Measurements from ENCODE around the gene DEDD.
A peak's percentile ranks its signal among the peaks of the same experiment; 100 is the strongest.

DEDD gene

DNA sequence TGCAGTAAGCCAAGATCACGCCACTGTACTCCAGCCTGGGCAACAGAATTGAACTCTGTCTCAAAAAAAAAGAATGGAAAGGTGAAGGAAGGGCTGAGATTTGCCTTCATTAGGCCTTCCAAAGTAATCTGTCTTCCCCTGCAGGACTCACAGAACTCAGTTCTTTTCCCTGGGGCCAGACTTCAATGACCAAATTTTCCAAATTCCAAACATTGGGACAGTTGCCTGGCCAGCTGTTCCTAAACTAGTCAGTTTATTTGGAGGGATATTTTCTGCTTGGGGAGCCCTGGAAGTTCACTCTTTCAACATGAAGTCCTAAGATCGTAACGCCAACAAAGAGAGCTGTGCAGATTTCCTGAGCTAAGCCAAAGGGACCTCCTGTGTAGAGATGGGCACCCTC lies 5.4 kb upstream of the DEDD start:
- no peak overlapping the region for H3K9ac ChIP-seq (ENCODE audit: low read depth, low read length)
- H3K9me3 ChIP-seq (ENCODE audit: control insufficient read depth, insufficient read depth, low read length), result no peaks in the 10 kb centered on the region
- H3K36me3 ChIP-seq (ENCODE audit: control insufficient read depth, insufficient read depth, low read length), result no peaks in the 10 kb centered on the region
- no peak overlapping the region for H3K4me3 ChIP-seq (ENCODE audit: low read depth, low read length)
- no peaks in the 10 kb centered on the region for H3K27me3 ChIP-seq (ENCODE audit: control insufficient read depth, insufficient read depth, low read length)
- no peaks in the 10 kb centered on the region for H3K4me1 ChIP-seq (ENCODE audit: control insufficient read depth, insufficient read depth, low read length)

DNA sequence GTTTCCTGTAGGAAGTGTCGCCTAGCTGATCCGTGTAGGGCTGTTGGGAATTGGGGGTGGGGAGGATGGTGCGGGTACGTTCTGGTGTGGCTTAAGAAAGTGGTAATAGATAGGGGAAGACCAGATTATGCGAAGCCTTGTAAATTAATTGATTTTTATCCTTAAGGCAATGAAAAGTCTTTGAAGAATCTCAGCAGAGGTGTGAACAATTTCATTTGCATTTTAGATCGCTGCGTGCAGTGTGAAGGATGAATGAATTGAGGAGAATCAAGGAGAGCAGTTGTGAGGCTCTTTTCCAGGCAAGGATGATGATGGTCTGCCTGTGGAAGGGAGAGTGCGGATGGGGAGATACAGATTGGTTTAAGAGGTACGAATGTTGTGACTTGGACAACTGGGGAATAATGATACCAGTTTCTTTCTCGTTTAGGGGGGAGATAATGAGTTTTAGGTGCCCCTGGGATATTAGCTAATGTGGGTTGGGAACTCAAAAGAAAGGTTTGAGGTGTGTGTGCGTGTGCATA lies 813 bp upstream of the DEDD start:
- Histone ChIP-seq H3K9ac (ENCODE audit: low read depth, low read length) (peak overlapping the region; percentile 91), H3K4me1 (ENCODE audit: control insufficient read depth, insufficient read depth, low read length) (peaks cover 6% of the 10 kb centered on the region), H3K9me3 (ENCODE audit: control insufficient read depth, insufficient read depth, low read length) (no peaks in the 10 kb centered on the region), H3K27me3 (ENCODE audit: control insufficient read depth, insufficient read depth, low read length) (no peaks in the 10 kb centered on the region), H3K36me3 (ENCODE audit: control insufficient read depth, insufficient read depth, low read length) (no peaks in the 10 kb centered on the region), H3K4me3 (ENCODE audit: low read depth, low read length) (peak overlapping the region; percentile 72)

DNA sequence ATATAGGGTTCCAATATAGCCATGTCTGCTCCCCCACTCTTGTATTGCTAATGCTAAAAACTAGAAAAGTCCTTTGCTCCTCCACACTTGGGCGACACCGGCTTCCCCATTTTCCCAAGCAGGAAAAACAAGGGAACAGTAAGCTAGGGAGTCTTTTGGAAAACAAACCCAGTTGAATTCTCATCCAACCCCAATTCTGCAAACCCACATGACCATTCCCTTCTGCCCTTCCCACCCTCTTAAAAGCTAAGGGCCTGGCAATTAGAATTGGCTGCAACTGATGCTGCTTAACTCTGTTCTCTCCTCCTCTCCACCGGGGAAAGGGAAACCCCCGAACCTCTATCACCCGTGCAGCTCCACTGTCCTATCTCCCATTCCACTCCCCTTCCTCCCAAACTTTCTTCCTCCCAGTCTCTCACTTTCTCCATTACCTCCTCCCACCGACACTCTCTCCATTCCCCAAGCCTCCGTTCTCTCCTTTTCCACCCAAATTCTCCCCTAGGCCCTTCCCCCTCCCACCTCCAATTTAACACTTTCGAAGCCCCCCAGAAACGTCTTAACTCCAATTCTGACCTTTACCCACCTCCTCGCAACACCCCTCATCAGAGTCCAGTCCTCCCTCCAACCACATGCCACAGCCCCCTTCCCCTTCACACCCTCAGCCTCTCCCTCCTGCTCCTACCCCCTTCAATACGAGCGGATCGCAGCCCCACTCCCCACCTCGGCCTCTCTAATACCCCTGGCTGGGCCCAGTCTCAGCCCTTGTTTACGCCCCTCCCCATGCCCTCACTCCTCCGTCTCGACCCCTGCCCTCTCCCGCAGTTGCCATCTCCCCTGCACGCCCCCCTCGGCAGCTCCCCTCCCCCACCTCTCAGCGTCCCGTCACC lies 701 bp downstream of the DEDD start:
- Histone ChIP-seq H3K27me3 (ENCODE audit: control insufficient read depth, insufficient read depth, low read length) (no peaks in the 10 kb centered on the region), H3K9ac (ENCODE audit: low read depth, low read length) (peak overlapping the region; percentile 67), H3K4me1 (ENCODE audit: control insufficient read depth, insufficient read depth, low read length) (peaks cover 6% of the 10 kb centered on the region), H3K4me3 (ENCODE audit: low read depth, low read length) (peak overlapping the region; percentile 72), H3K36me3 (ENCODE audit: control insufficient read depth, insufficient read depth, low read length) (no peaks in the 10 kb centered on the region), H3K9me3 (ENCODE audit: control insufficient read depth, insufficient read depth, low read length) (no peaks in the 10 kb centered on the region)

DNA sequence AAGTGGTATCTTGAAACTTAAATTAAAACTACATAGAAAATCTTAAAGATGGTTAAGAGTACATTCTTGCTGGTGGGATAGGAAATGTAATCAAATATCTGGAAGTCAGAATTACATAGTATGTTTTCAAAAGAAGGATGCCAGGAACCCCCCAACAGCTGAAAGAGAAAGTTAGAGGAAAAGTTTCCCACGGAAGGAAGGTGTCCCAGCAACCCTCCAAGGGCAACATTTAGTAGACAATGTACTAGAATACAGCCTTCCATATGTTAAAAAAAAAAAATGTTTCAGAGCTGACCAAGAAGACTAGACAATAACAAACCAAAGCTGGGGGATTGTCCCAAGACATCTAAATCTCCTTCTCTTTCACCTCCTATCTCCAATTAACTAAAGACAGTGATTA lies 2.2 kb downstream of the DEDD start:
- Histone ChIP-seq H3K4me3 (ENCODE audit: low read depth, low read length) (peak overlapping the region; percentile 72), H3K9ac (ENCODE audit: low read depth, low read length) (no peak overlapping the region), H3K36me3 (ENCODE audit: control insufficient read depth, insufficient read depth, low read length) (no peaks in the 10 kb centered on the region), H3K27me3 (ENCODE audit: control insufficient read depth, insufficient read depth, low read length) (no peaks in the 10 kb centered on the region), H3K4me1 (ENCODE audit: control insufficient read depth, insufficient read depth, low read length) (peaks cover 6% of the 10 kb centered on the region), H3K9me3 (ENCODE audit: control insufficient read depth, insufficient read depth, low read length) (no peaks in the 10 kb centered on the region)

DNA sequence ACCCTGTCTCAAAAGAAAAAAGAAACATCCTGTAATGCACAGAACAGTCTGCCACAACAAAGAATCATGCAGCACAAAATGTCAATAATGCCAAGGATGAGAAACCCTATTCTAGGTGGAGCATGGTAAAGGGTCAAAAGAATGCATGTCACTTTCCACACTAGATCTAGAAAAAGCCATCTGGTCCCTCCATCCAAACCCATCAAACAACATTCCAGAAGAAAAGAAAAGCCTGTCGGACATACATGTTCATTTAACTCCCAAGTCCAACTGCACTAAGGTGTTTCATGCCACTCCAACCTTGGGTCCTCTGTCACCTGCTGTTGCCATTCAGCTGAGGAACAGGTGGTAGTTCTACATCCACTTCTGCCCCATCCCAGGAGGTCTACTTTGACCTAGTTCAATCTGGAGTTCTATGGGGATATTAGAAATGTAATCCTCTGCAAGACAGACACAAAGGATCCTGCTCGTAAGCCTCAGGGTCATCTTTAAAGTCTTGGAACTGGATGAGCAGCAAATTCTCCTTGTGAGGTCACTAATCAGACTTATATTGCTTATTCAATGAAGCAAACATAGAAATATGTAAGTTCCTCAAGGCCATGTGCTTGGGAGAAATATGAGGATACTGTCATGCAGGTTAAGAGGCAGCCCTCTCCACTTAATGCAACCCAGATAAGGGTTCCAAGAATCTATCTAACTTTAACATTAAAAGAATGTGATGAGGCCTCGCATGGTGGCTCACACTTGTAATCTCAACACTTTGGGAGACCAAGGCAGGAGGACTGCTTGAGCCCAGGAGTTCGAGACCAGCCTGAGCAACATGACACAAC lies 3.7 kb downstream of the DEDD start:
- Histone ChIP-seq H3K27me3 (ENCODE audit: control insufficient read depth, insufficient read depth, low read length) (no peaks in the 10 kb centered on the region), H3K9ac (ENCODE audit: low read depth, low read length) (no peak overlapping the region), H3K4me1 (ENCODE audit: control insufficient read depth, insufficient read depth, low read length) (peaks cover 6% of the 10 kb centered on the region), H3K9me3 (ENCODE audit: control insufficient read depth, insufficient read depth, low read length) (no peaks in the 10 kb centered on the region), H3K36me3 (ENCODE audit: control insufficient read depth, insufficient read depth, low read length) (peaks cover 6% of the 10 kb centered on the region), H3K4me3 (ENCODE audit: low read depth, low read length) (no peak overlapping the region)

DNA sequence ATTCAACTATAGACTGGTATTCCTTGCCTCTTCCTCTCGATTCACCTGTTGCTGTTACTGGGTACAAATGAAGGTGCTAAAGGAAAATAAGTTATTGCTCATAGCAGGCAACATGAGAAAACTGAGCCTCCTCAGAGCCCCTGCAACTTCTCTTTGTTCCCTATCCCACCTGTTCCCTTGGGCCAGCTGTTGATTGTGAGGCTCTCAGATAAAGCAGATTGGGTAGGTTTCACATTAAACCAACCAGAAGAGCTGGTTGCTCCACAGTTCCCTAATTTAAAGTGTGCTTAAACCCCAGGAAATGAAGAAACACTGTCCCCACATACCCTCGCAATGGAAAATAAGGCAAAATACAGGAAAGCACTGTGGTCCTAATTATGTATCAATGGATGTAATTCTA lies 4.8 kb downstream of the DEDD start:
- Histone ChIP-seq H3K36me3 (ENCODE audit: control insufficient read depth, insufficient read depth, low read length) (peaks cover 12% of the 10 kb centered on the region), H3K4me1 (ENCODE audit: control insufficient read depth, insufficient read depth, low read length) (peaks cover 6% of the 10 kb centered on the region), H3K9me3 (ENCODE audit: control insufficient read depth, insufficient read depth, low read length) (no peaks in the 10 kb centered on the region), H3K27me3 (ENCODE audit: control insufficient read depth, insufficient read depth, low read length) (no peaks in the 10 kb centered on the region), H3K9ac (ENCODE audit: low read depth, low read length) (no peak overlapping the region), H3K4me3 (ENCODE audit: low read depth, low read length) (no peak overlapping the region)

DNA sequence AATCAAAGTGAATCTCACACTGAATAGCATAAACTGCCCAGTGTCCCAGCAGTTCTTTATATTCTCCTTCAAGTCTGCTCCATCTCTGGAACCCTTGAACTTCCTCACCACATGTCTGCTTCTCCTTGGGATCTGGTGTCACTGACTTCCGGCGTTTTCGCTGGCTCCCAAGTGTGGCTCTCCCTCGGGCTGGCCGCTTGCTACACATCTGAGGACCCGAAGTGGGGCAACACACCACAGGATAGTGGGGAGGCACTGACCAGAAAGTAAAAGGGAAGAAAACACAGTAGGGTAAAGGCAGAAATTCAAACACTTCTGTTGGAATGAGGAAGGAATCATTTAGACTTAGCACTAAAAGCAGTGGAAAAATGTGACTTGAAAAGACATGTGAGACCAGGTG lies 9.5 kb downstream of the DEDD start:
- H3K9ac ChIP-seq (ENCODE audit: low read depth, low read length), result no peak overlapping the region
- H3K27me3 ChIP-seq (ENCODE audit: control insufficient read depth, insufficient read depth, low read length), result no peaks in the 10 kb centered on the region
- H3K9me3 ChIP-seq (ENCODE audit: control insufficient read depth, insufficient read depth, low read length), result no peaks in the 10 kb centered on the region
- H3K4me3 ChIP-seq (ENCODE audit: low read depth, low read length), result no peak overlapping the region
- H3K36me3 ChIP-seq (ENCODE audit: control insufficient read depth, insufficient read depth, low read length), result peaks cover 32% of the 10 kb centered on the region
- peaks cover 11% of the 10 kb centered on the region for H3K4me1 ChIP-seq (ENCODE audit: control insufficient read depth, insufficient read depth, low read length)

DNA sequence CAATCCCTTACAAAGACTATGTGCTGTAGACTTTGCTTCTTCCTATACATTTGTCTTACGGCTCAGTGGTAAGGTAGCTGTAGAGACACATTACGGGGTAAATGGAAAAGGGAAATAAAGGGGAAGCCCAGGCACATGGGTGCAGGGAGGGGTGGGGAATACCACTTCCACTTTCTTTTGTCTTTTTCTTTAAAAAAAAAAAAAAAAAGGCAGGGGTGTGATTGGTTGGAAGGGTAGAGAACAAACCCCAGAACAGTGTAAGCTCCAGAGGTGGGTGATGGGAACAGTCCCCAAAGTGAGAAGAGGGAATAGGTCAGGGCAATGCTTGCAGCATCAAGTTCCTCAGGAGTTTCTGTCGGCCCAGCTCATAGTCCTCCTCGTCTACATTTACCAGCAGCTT lies 10.6 kb downstream of the DEDD start:
- no peaks in the 10 kb centered on the region for H3K27me3 ChIP-seq (ENCODE audit: control insufficient read depth, insufficient read depth, low read length)
- H3K36me3 ChIP-seq (ENCODE audit: control insufficient read depth, insufficient read depth, low read length), result peaks cover 32% of the 10 kb centered on the region
- H3K4me3 ChIP-seq (ENCODE audit: low read depth, low read length), result no peak overlapping the region
- H3K4me1 ChIP-seq (ENCODE audit: control insufficient read depth, insufficient read depth, low read length), result peaks cover 11% of the 10 kb centered on the region
- H3K9me3 ChIP-seq (ENCODE audit: control insufficient read depth, insufficient read depth, low read length), result no peaks in the 10 kb centered on the region
- H3K9ac ChIP-seq (ENCODE audit: low read depth, low read length), result no peak overlapping the region

DNA sequence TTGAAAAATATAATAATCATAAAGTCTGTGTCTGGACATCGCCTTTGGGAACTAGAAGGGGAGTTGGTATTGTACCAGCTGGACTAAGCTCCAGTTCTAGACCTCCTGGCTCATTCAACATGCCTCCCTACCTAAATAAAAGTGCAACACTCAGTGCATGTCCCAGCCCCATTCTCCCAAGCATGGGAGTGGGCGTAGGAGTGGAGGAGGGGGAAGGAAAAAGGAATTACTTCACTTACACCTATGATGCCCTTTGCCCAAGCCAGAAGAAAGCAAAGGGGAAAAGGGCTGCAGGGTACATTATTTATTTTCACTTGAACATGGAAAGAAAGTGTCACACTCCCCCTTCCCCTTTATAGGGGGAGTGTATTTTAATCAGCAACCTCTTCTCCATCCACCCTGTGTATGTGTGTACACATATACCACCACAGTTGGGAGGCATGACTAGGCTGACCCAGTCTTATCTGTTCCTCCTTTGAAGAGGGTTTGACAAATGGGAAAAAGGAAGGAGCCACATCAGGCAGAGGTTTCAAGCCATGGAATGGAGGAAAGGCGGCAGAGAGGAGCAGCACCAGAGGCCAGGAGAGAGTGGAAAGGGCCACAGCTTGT lies 11.3 kb downstream of the DEDD start:
- H3K9me3 ChIP-seq (ENCODE audit: control insufficient read depth, insufficient read depth, low read length), result no peaks in the 10 kb centered on the region
- no peak overlapping the region for H3K9ac ChIP-seq (ENCODE audit: low read depth, low read length)
- H3K36me3 ChIP-seq (ENCODE audit: control insufficient read depth, insufficient read depth, low read length), result peaks cover 32% of the 10 kb centered on the region
- no peaks in the 10 kb centered on the region for H3K27me3 ChIP-seq (ENCODE audit: control insufficient read depth, insufficient read depth, low read length)
- no peak overlapping the region for H3K4me3 ChIP-seq (ENCODE audit: low read depth, low read length)
- peaks cover 11% of the 10 kb centered on the region for H3K4me1 ChIP-seq (ENCODE audit: control insufficient read depth, insufficient read depth, low read length)

DNA sequence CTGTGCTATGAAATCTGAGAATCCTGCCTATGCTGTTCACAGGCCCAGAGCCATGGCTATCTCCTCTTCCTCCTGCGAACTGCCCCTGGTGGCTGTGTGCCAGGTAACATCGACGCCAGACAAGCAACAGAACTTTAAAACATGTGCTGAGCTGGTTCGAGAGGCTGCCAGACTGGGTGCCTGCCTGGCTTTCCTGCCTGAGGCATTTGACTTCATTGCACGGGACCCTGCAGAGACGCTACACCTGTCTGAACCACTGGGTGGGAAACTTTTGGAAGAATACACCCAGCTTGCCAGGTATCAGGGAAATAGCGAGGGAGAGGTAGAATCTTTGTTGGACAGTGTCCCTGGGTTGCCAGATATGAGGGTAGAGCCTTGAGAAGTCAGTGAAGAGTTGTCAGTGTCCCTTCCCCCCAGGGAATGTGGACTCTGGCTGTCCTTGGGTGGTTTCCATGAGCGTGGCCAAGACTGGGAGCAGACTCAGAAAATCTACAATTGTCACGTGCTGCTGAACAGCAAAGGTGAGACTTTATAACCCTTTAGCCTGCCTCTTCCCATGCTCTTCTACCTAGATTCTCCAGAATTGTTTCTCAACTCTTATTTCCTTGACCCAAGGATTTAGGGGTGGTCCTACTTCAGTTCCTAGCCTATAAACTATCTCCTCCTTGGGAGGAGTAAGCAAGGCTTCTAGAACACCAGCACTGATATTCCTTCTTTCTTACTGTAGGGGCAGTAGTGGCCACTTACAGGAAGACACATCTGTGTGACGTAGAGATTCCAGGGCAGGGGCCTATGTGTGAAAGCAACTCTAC lies 13.2 kb downstream of the DEDD start:
- H3K27me3 ChIP-seq (ENCODE audit: control insufficient read depth, insufficient read depth, low read length), result no peaks in the 10 kb centered on the region
- H3K9ac ChIP-seq (ENCODE audit: low read depth, low read length), result no peak overlapping the region
- peak overlapping the region; percentile 100 for H3K4me3 ChIP-seq (ENCODE audit: low read depth, low read length)
- peaks cover 31% of the 10 kb centered on the region for H3K36me3 ChIP-seq (ENCODE audit: control insufficient read depth, insufficient read depth, low read length)
- H3K4me1 ChIP-seq (ENCODE audit: control insufficient read depth, insufficient read depth, low read length), result peaks cover 11% of the 10 kb centered on the region
- H3K9me3 ChIP-seq (ENCODE audit: control insufficient read depth, insufficient read depth, low read length), result no peaks in the 10 kb centered on the region
